ENCODE data around the gene ZNF786. TPM values are rescaled to one million over a fixed set of nuclear protein-coding genes. Genes with fewer than 3 reads are reported as not detected.
"Not testable (repeated sequence)": the region's sequence is repeated elsewhere in the genome, so short reads cannot be mapped to it uniquely, and the experiment has no call there.

The ZNF786 gene
- total RNA-seq, 2 donors from 2014 or later: 3.1 to 3.7 TPM

- Histone ChIP-seq H3K27ac (no peak overlapping the region), H3K36me3 (peaks cover 28% of the 10 kb centered on the region), H3K4me3 (no peak overlapping the region)
Measured at GRCh38 chr7:149071182-149071635, 19.3 kb downstream of the ZNF786 start.

GRCh38 chr7:149070372-149071125, 20.0 kb downstream of the ZNF786 start:
- H3K4me3 ChIP-seq: no peak overlapping the region
- DNase-seq (ENCODE audit: low spot score): no peak
- no peaks in the 10 kb centered on the region for H3K27me3 ChIP-seq
- H3K4me1 ChIP-seq: no peaks in the 10 kb centered on the region
- TF ChIP-seq CTCF (IDR thresholded peaks at IDR 0.05): no peak
- H3K36me3 ChIP-seq: peaks cover 28% of the 10 kb centered on the region
- no peaks in the 10 kb centered on the region for H3K9me3 ChIP-seq
- no peak overlapping the region for H3K27ac ChIP-seq

More at GRCh38 chr7:149071182-149071635, 19.3 kb downstream of the ZNF786 start:
- no peak for DNase-seq (ENCODE audit: low spot score)
- Histone ChIP-seq H3K4me1 (no peaks in the 10 kb centered on the region), H3K9me3 (no peaks in the 10 kb centered on the region), H3K27me3 (no peaks in the 10 kb centered on the region)
- TF ChIP-seq CTCF (IDR thresholded peaks at IDR 0.05): no peak

- Histone ChIP-seq H3K9me3 (no peaks in the 10 kb centered on the region), H3K36me3 (peaks cover 26% of the 10 kb centered on the region), H3K27me3 (no peaks in the 10 kb centered on the region), H3K4me3 (no peak overlapping the region), H3K27ac (no peak overlapping the region), H3K4me1 (peaks cover 0 to 6% of the 10 kb centered on the region in 2 donors)
- TF ChIP-seq CTCF (IDR thresholded peaks at IDR 0.05): no peak
- DNase-seq (ENCODE audit: low spot score): no peak
Measured at GRCh38 chr7:149067869-149068268, 22.6 kb downstream of the ZNF786 start.

- TF ChIP-seq CTCF (IDR thresholded peaks at IDR 0.05): no peak
- no peaks in the 10 kb centered on the region for H3K27me3 ChIP-seq
- no peak overlapping the region for H3K4me3 ChIP-seq
- no peaks in the 10 kb centered on the region for H3K9me3 ChIP-seq
- H3K4me1 ChIP-seq: peaks cover 0 to 6% of the 10 kb centered on the region in 2 donors
- DNase-seq (ENCODE audit: low spot score): no peak
- H3K36me3 ChIP-seq: no peaks in the 10 kb centered on the region
- no peak overlapping the region for H3K27ac ChIP-seq
Measured at GRCh38 chr7:149063476-149063875, 27.0 kb downstream of the ZNF786 start.

GRCh38 chr7:149062217-149062899, 28.2 kb downstream of the ZNF786 start:
- not testable (repeated sequence) for DNase-seq (ENCODE audit: low spot score); H3K4me3 ChIP-seq; H3K36me3 ChIP-seq; H3K27ac ChIP-seq; H3K27me3 ChIP-seq; H3K4me1 ChIP-seq; H3K9me3 ChIP-seq

GRCh38 chr7:149060156-149060555, 30.4 kb downstream of the ZNF786 start:
- no peak for TF ChIP-seq CTCF (IDR thresholded peaks at IDR 0.05)

More at GRCh38 chr7:149060156-149060555, 30.4 kb downstream of the ZNF786 start:
- H3K4me1 ChIP-seq: peaks cover 0 to 6% of the 10 kb centered on the region in 2 donors
- no peak overlapping the region for H3K27ac ChIP-seq
- H3K36me3 ChIP-seq: no peaks in the 10 kb centered on the region
- H3K9me3 ChIP-seq: no peaks in the 10 kb centered on the region
- H3K4me3 ChIP-seq: no peak overlapping the region
- DNase-seq (ENCODE audit: low spot score): no peak
- H3K27me3 ChIP-seq: no peaks in the 10 kb centered on the region
